ENCODE results near the gene KHNYN. TPM values are rescaled to one million over a fixed set of nuclear protein-coding genes. Genes with fewer than 3 reads are reported as not detected.
A peak's percentile ranks its signal among the peaks of the same experiment; 100 is the strongest.

Gene KHNYN
- polyA plus RNA-seq, 1 donor from 2014 or later: 26.5 TPM

GRCh38 chr14:24397639-24398292, 32.0 kb upstream of the KHNYN start:
- H3K4me3 Mint-ChIP-seq: peak overlapping the region in 3 of 4 donors; percentile 25 to 58 (median 43)
- H3K9me3 Mint-ChIP-seq: no peaks in the 10 kb centered on the region

GRCh38 chr14:24398293-24398652, 31.5 kb upstream of the KHNYN start:
- Mint-ChIP-seq H3K9me3 (no peaks in the 10 kb centered on the region), H3K4me1 (peaks cover 4% of the 10 kb centered on the region in 3 donors), H3K4me3 (peak overlapping the region in 2 of 4 donors; percentile 14 to 43), H3K27me3 (peaks cover 23% of the 10 kb centered on the region), H3K27ac (no peak overlapping the region), H3K36me3 (peaks cover 3% of the 10 kb centered on the region)

More at GRCh38 chr14:24397639-24398292, 32.0 kb upstream of the KHNYN start:
- Mint-ChIP-seq H3K27me3 (peaks cover 21% of the 10 kb centered on the region), H3K36me3 (peaks cover 3% of the 10 kb centered on the region), H3K27ac (no peak overlapping the region), H3K4me1 (peaks cover 4% of the 10 kb centered on the region in 3 donors)

DNA sequence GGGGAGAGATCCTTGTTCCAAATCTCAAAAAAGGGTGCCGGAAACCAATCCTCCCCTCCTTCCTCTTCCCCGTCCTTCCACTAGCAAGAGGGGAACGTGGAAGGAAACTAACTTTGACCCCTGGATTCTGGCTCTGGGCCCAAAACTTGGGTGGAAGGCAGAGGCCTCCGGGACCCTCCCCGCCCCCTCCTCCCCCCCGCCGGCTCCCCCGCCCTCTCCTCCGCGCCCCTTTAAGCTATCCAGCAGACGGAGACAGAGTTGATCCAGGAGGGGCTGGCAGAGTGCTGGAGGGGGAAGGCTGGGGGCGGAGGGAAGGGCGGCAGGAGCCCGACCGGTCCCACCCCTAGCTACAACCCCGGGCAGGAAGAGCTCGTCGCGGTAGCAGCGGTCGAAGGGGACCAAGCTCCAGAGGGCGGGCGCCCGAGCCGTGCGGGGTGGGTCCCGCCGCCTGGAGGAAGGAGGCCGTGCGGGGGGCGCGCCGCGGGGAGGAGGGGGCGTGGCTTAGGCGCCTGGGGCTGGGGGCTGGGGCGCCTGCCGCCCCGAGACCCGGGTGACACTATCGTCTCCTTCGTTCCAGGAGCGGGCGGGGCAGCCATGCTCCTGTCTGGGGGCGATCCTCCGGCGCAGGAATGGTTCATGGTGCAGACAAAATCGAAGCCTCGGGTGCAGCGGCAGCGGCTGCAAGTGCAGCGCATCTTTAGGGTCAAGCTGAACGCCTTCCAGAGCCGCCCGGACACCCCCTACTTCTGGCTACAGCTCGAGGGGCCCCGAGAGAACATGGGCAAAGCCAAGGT, 30.9 kb upstream of the KHNYN start, which contains the start of gene NYNRIN:
TSS of gene NYNRIN (plus strand) at position 351 of the 794 bp plus-strand sequence. CDS start at position 595, 244 bp downstream.
- H3K9me3 Mint-ChIP-seq: no peaks in the 10 kb centered on the region
- peaks cover 4% of the 10 kb centered on the region in 3 donors for H3K4me1 Mint-ChIP-seq
- H3K27ac Mint-ChIP-seq: peak within 1 kb of the TSS in 1 of 3 donors; percentile 68
- peaks cover 3% of the 10 kb centered on the region for H3K36me3 Mint-ChIP-seq
- peak within 1 kb of the TSS; percentile 43 to 90 (median 68) for H3K4me3 Mint-ChIP-seq
- peaks cover 21% of the 10 kb centered on the region for H3K27me3 Mint-ChIP-seq

- H3K4me1 Mint-ChIP-seq: peaks cover 4% of the 10 kb centered on the region in 3 donors
- H3K9me3 Mint-ChIP-seq: no peaks in the 10 kb centered on the region
- H3K4me3 Mint-ChIP-seq: peak overlapping the region in 3 of 4 donors; percentile 65 to 90 (median 72)
- peaks cover 3% of the 10 kb centered on the region for H3K36me3 Mint-ChIP-seq
- H3K27ac Mint-ChIP-seq: peak overlapping the region in 1 of 3 donors; percentile 68
- H3K27me3 Mint-ChIP-seq: peaks cover 21% of the 10 kb centered on the region
These were observed 30.3 kb upstream of the KHNYN start for GRCh38 chr14:24399447-24399822.

- Mint-ChIP-seq H3K4me1 (peaks cover 4% of the 10 kb centered on the region in 3 donors), H3K27me3 (peaks cover 21% of the 10 kb centered on the region), H3K36me3 (peaks cover 3% of the 10 kb centered on the region), H3K9me3 (no peaks in the 10 kb centered on the region), H3K27ac (no peak overlapping the region), H3K4me3 (peak overlapping the region in 2 of 4 donors; percentile 46 to 90)
These were observed 29.6 kb upstream of the KHNYN start for GRCh38 chr14:24399999-24400718.

DNA sequence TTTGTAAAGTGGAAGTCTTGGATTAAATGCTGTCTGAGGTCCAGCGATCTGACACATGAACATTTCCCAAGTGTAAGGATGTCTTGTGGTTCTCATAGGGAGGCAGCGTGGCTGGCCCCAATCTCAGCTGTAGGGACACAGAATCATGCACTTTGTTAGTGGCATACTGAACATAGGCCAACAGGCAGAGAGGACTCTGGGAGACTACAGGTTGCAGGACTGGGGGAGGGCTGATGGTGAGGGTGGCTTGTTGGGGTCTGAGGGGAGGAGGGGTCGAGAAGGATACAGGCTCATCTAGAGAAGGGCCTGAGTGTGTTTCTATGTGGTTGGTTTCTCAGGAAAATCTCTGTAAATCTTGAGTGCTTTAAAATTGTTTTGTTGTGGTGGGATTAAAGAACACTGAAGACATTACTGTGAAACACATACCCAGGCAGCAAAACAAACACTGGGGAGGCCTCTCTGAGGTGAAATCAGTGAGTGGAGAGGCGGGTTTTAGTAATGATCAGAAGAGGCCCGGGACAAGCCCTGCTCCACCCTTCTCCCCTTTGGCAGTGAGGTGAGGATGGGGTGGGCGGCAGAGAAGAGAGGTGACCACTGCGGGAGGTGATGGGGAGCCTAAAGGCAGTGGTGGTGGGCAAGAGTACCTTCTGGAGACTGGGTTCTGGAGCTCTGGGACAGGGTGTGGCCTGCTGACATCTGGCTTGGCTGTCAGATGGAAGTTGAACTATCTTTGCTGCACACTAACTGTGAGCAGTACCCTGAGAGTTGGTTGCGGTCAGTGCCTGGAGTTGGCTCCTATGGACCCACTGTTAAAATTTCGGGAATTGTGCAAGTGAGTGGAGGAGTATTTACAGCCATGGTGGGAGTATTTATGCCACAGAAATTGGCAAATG, 27.7 kb upstream of the KHNYN start:
- Mint-ChIP-seq H3K36me3 (peaks cover 3% of the 10 kb centered on the region), H3K4me3 (peak overlapping the region in 1 of 4 donors; percentile 9)

DNA sequence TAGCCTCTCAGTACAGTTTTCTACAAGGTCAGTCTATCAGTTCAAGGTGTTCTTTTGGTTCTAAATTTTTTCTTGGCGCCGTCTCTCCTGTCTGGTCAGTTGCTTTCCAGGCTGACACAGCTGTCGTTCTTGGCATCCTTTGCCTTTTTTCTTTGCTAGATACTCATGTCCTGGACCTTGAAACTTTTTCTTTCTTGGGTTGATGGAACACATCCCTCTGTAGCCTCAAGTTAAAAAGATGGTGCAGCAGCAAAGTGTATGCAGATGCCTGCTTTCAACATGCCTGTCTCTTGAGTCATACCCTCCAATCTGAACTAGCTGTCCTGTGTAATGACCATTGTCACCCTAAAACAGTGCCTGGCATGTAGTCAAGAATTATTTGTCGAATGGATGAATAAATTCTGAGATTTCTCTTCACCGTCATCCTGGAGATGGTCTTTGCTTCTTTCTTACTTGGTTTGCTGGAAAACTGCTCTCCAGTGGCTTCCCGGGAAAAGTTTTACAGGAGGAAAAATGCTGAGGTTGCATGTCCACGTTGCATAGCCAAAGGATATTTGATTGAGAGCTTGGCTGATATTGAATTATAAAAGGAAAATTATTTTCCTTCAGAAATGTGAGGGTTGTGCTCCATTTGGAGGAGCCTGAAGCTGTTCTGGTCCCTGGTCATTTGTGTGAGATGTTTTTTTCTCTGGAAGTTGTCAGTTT, 26.3 kb upstream of the KHNYN start:
- Mint-ChIP-seq H3K27me3 (peaks cover 41% of the 10 kb centered on the region), H3K4me3 (no peak overlapping the region), H3K4me1 (peaks cover 0 to 4% (median 4%) of the 10 kb centered on the region in 3 donors), H3K36me3 (peaks cover 3% of the 10 kb centered on the region), H3K27ac (no peak overlapping the region), H3K9me3 (no peaks in the 10 kb centered on the region)

More for the DNA sequence above, 27.7 kb upstream of the KHNYN start:
- peaks cover 29% of the 10 kb centered on the region for H3K27me3 Mint-ChIP-seq
- no peak overlapping the region for H3K27ac Mint-ChIP-seq
- peaks cover 4% of the 10 kb centered on the region in 3 donors for H3K4me1 Mint-ChIP-seq
- H3K9me3 Mint-ChIP-seq: no peaks in the 10 kb centered on the region

GRCh38 chr14:24404814-24405213, 24.9 kb upstream of the KHNYN start:
- Mint-ChIP-seq H3K4me3 (no peak overlapping the region), H3K4me1 (peaks cover 0 to 2% (median 0%) of the 10 kb centered on the region in 3 donors), H3K9me3 (no peaks in the 10 kb centered on the region), H3K36me3 (peaks cover 3% of the 10 kb centered on the region), H3K27ac (no peak overlapping the region), H3K27me3 (peaks cover 37% of the 10 kb centered on the region)

GRCh38 chr14:24406416-24406815, 23.3 kb upstream of the KHNYN start:
- no peak overlapping the region for H3K27ac Mint-ChIP-seq
- peaks cover 29% of the 10 kb centered on the region for H3K27me3 Mint-ChIP-seq
- no peaks in the 10 kb centered on the region for H3K9me3 Mint-ChIP-seq
- H3K36me3 Mint-ChIP-seq: peaks cover 3% of the 10 kb centered on the region
- H3K4me1 Mint-ChIP-seq: peaks cover 0 to 2% (median 0%) of the 10 kb centered on the region in 3 donors
- H3K4me3 Mint-ChIP-seq: no peak overlapping the region

GRCh38 chr14:24407608-24408325, 22.0 kb upstream of the KHNYN start:
- no peaks in the 10 kb centered on the region for H3K9me3 Mint-ChIP-seq
- peaks cover 0 to 2% (median 0%) of the 10 kb centered on the region in 3 donors for H3K4me1 Mint-ChIP-seq

DNA sequence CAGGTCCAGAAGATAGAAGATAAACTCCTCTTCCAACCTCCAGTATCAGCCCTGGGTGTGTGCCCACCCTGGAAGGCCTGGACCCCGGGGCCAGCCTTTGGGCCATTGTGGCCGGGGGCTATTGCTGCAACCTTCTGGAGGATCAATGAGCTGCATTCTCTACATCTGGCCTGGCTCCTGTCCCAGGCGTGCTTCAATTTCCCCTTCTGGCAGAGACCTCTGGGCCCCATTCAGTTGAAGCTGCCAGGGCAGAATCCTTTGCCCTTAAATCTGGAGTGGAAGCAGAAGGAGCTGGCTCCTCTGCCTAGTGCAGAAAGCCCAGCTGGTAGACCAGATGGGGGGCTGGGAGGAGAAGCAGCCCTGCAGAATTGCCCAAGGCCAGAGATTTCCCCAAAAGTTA, 21.0 kb upstream of the KHNYN start:
- peaks cover 22% of the 10 kb centered on the region for H3K27me3 Mint-ChIP-seq
- H3K27ac Mint-ChIP-seq: peak overlapping the region in 1 of 3 donors; percentile 9
- no peaks in the 10 kb centered on the region for H3K36me3 Mint-ChIP-seq
- peaks cover 0 to 2% (median 0%) of the 10 kb centered on the region in 3 donors for H3K4me1 Mint-ChIP-seq
- no peak overlapping the region for H3K4me3 Mint-ChIP-seq
- H3K9me3 Mint-ChIP-seq: no peaks in the 10 kb centered on the region

More at GRCh38 chr14:24407608-24408325, 22.0 kb upstream of the KHNYN start:
- Mint-ChIP-seq H3K36me3 (no peaks in the 10 kb centered on the region), H3K4me3 (no peak overlapping the region), H3K27ac (no peak overlapping the region), H3K27me3 (peaks cover 24% of the 10 kb centered on the region)

DNA sequence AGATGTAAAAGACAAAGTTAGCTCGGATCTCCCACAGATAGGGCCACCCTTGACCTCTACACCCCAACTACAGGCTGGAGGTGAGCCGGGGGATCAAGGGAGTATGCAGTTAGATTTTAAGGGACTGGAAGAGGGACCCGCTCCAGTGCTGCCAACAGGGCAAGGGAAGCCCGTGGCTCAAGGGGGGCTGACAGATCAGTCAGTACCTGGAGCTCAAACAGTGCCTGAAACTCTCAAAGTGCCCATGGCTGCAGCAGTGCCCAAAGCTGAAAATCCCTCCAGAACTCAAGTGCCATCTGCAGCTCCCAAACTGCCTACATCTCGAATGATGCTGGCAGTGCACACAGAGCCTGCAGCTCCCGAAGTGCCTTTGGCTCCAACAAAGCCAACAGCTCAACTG, 20.6 kb upstream of the KHNYN start:
- H3K4me1 Mint-ChIP-seq: peaks cover 0 to 2% (median 0%) of the 10 kb centered on the region in 3 donors
- peaks cover 22% of the 10 kb centered on the region for H3K27me3 Mint-ChIP-seq
- no peaks in the 10 kb centered on the region for H3K36me3 Mint-ChIP-seq
- no peaks in the 10 kb centered on the region for H3K9me3 Mint-ChIP-seq
- H3K4me3 Mint-ChIP-seq: no peak overlapping the region
- peak overlapping the region in 1 of 3 donors; percentile 9 for H3K27ac Mint-ChIP-seq

GRCh38 chr14:24409956-24410355, 19.8 kb upstream of the KHNYN start:
- Mint-ChIP-seq H3K9me3 (no peaks in the 10 kb centered on the region), H3K27me3 (peaks cover 22% of the 10 kb centered on the region), H3K27ac (no peak overlapping the region), H3K4me1 (peaks cover 0 to 2% (median 0%) of the 10 kb centered on the region in 3 donors), H3K4me3 (no peak overlapping the region), H3K36me3 (no peaks in the 10 kb centered on the region)
